GDM1 (cell line): Measurements from ENCODE around the gene C5orf46.

ENCODE experiments used
- DNase-seq: peaks from one replicate; lab custom pipeline; 2025; lab: John Stamatoyannopoulos, UW

Gene C5orf46

GRCh38 chr5:147858565-147858964 is 47.8 kb downstream of the C5orf46 start:
- DNase-seq, result no peak

GRCh38 chr5:147857302-147858129 is 48.8 kb downstream of the C5orf46 start:
- DNase-seq, result peak; percentile 3

GRCh38 chr5:147856801-147857200 is 49.5 kb downstream of the C5orf46 start:
- DNase-seq, result no peak

GRCh38 chr5:147855774-147856069 is 50.6 kb downstream of the C5orf46 start:
- no peak for DNase-seq

- no peak for DNase-seq
Observed at GRCh38 chr5:147854894-147855773, 51.2 kb downstream of the C5orf46 start.

GRCh38 chr5:147854331-147854730 is 52.0 kb downstream of the C5orf46 start:
- no peak for DNase-seq

- no peak for DNase-seq
Observed at GRCh38 chr5:147853372-147853987, 52.9 kb downstream of the C5orf46 start.

GRCh38 chr5:147852365-147852764 is 54.0 kb downstream of the C5orf46 start:
- no peak for DNase-seq

- DNase-seq, result no peak
Observed at GRCh38 chr5:147851578-147851977, 54.8 kb downstream of the C5orf46 start.

- DNase-seq, result no peak
Observed at GRCh38 chr5:147849226-147849625, 57.1 kb downstream of the C5orf46 start.

GRCh38 chr5:147845618-147846017 is 60.7 kb downstream of the C5orf46 start:
- no peak for DNase-seq

- no peak for DNase-seq
Observed at GRCh38 chr5:147844846-147845245, 61.5 kb downstream of the C5orf46 start.

- no peak for DNase-seq
Observed at GRCh38 chr5:147842869-147843268, 63.5 kb downstream of the C5orf46 start.
